ENCODE measurements around the gene CTSV.
"Not testable (repeated sequence)": the region's sequence is repeated elsewhere in the genome, so short reads cannot be mapped to it uniquely, and the experiment has no call there.

The CTSV gene

GRCh38 chr9:97038611-97039513, at the start of gene CTSV:
Gene CTSV (minus strand): TSS chr9:97039142. CDS start chr9:97038043, 1,099 bp downstream.
- DNase-seq (ENCODE audit: low read depth): peak; percentile 43

DNA sequence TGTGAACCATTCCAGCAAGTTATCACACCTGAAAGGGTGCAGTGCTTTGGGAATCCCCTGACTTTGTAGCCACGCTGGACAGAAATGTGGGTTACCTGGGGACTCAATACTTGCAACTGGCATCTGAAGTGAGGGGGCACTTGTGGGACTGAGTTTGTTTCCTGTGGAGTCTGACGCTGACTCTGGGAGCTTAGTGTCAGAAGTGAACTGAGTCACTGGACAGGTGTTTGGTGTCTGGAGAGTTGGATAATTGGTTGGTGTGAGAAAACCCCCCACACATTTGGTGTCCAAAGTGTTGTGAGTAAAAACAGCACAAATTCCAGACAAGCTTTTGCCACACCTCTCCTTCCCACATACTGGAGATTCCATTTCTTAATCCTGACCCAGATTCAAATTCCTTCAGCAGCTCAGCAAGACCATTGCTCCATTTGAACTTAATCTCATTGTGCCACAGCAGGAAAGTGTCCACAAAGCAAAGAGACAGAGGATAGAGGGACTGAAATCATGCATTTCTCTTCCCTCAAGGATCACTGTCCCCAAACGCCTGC, 48.8 kb upstream of the CTSV start:
- not testable (repeated sequence) for DNase-seq (ENCODE audit: low read depth)

DNA sequence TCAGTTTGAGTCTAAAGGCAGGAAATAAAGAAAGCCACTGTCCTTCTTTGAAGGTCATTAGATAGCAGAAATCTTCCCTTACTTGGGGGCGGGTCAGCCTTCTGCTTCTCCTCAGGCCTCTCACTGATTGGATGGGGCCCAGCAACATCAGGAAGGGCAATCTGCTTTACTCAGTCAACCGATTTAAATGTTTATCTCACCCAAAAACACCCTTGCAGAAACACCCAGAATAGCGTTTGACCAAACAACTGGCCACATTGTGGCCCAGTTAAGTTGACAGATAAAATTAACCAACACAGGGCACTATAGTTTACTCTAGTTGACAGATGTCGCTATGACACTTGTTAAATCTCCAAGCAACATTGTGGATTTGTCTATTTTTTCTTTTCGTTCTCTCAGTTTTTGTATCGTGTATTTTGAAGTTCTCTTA, 45.6 kb upstream of the CTSV start:
- DNase-seq (ENCODE audit: low read depth): not testable (repeated sequence)

DNA sequence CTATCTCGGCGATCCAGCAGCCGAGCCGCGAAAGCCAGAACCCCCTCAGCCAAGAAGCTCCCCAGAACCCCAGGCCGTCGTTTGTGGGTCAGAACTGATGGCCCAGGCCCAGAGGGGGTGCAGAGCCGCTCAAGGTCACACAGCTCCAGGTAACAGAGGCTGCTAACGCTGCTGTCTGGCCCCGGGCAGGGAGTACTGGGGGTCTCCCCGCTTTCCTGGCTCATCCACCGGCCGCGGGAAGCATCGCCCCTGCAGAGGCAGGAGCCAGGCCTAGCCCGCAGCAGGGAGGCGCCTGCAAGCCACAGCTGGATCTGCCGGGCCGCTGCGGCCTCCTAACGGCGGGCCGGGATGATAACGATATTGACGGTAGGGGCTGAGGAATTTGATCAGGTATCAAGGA, 39.4 kb upstream of the CTSV start:
- no peak for DNase-seq (ENCODE audit: low read depth)

DNA sequence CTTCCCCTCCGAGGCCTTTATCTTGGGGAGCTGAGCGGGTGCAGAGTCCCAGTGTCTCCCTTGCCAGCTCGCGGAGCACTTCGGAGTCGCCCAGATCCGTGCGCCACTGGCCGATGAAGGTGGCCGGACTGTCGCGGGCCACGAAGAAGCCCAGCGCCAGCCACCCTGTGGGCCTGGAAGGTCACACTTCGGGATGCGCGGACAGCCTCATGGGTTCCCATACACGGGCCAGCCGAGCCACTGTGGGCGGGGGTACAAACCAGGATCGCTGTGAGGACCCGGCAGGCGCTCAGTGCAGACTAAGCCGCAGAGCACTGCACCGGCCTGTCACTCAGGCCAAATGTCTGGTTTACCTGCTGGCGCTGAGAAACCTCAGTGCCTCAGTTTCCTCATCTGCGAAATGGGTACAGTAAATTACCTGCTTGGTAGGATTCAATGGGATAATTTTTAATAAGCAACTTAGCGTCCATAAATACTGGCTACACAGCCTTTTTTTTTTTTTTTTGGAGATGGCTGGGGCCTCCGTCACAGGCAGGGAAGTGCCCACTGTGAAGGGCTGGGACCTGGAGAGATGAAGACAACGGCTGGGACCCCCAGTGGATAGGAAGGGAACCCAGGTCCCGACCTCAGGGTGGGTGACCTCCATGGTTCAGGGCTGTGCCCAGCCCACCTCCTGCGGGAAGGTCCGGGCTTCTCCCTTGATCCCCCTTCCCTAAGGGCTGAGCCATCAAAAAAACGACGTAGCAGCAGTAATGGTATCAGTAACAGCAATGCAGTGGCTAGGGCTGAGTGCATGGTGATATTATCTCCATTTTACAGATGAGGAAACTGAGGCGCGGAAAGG, 38.7 kb upstream of the CTSV start:
- DNase-seq (ENCODE audit: low read depth): no peak

DNA sequence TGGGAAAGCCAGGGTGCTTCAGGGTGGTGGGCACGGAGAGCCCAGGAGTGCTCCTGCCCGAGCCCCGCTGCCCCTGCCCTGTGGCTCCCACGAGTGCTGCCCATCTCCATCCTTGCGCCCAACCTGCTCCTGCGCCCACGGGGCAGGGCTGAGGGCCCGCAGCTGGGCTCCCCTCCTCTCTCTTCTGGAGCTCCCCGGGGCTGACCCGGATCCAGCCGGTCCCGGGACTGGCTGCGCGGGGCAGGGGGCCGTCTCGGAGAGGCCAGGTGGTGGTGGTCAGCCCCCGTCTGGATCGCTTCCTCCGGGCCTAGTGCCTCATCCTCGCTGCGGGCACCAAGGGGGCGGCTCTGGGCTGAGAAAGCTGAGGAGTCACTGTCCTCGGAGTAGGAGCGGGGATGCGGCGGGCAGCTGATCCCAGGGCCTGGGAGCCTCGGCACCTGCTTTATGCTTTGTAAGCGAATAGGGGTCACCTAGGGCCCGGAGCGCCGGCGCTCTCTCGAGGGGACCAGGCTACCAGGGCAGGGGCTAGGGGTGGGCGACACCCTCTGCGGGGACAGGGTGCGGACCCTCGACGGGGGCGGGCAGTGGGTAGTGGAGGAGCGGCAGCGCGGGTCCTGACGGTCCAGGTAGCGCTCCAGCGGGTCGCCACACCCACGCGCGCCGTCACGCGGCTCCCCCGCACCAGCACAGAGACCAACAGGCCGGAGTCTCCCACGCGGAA, 37.9 kb upstream of the CTSV start:
- DNase-seq (ENCODE audit: low read depth): not testable (repeated sequence)

DNA sequence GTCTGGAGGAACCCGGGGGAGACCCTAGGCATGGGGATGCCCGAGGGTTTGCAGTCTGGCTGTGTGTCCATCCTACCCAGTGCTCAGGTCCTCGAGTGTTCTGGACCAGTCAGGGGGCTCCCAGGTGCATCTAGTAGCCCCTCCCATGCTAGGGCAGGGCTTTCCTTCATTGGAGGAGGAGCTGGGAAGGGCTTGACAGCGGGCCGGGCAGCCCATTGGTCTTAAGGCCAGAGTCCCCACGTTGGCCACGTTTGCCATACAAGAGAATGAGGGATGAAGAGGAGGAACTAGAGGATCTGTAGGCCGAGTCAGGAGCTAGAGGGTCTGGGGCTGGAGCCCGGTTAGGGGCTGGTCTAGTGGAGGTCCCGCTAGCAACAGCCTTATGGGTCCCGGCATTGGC, 37.3 kb upstream of the CTSV start:
- DNase-seq (ENCODE audit: low read depth): no peak

- no peak for DNase-seq (ENCODE audit: low read depth)
Observed at GRCh38 chr9:97075289-97075985, 36.5 kb upstream of the CTSV start.

GRCh38 chr9:97073506-97073905, 34.6 kb upstream of the CTSV start:
- DNase-seq (ENCODE audit: low read depth): no peak

DNA sequence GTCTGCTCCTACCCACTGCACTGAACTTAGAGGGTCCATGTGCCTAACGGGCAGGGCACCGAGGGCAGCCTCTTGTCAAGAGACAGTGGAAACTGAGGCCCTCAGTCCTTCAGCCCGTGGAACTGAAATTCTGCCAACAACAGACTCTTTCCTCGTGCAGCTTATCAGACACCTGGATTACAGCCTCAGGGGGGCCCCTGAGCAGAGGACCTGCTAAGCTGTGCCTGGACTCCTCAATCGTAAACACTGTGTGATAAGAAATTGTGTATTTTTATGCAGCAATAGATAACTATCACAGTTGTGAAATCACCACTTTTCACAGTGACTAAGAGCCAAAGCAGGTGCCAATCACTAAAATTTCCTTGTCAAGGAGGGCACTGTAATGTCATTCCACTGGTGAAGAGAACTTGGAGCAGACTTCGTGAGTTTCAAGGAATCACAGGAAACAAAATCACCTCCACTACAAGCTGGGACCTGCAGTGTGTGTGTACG, 33.4 kb upstream of the CTSV start:
- no peak for DNase-seq (ENCODE audit: low read depth)

DNA sequence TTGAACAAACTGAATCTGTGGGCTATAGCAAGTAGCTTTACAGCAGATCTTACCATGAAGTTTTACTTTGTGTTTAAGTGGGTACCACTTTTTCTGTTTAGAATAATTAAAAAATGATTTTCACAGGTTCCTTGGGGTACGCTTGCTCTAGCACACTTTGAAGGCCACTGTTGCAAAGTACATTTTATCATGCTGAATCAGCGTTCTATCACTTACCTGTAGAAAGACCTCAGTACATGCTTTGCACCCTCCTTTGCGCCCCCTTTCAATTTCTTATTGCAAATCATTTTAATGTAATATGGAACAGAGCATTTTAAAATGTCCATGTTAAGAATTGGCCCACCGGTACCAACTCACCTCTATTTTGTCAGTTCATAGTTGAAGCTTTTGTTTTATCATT, 31.4 kb upstream of the CTSV start:
- DNase-seq (ENCODE audit: low read depth): not testable (repeated sequence)

GRCh38 chr9:97067490-97067889, 28.5 kb upstream of the CTSV start:
- no peak for DNase-seq (ENCODE audit: low read depth)

GRCh38 chr9:97064176-97064575, 25.2 kb upstream of the CTSV start:
- DNase-seq (ENCODE audit: low read depth): no peak

DNA sequence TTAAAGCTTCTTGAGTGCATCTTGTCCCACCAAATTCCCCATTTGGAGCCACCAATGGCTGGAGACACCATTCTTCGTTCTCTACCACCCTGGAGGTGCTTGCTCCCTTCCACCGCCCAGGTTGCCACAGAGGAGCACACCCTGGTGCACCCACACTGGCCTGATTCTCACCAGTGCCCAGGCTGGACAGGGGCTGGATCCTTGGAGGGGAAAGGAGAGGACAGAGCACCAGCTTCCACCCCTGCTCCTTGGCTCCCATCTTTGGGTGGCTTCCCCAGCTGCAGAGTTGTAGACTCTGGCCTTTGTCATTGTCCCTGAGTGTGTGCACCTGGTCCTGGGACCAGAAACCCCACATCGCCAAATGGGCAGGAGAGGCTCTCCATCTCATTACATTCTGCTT, 21.9 kb upstream of the CTSV start:
- DNase-seq (ENCODE audit: low read depth): no peak

DNA sequence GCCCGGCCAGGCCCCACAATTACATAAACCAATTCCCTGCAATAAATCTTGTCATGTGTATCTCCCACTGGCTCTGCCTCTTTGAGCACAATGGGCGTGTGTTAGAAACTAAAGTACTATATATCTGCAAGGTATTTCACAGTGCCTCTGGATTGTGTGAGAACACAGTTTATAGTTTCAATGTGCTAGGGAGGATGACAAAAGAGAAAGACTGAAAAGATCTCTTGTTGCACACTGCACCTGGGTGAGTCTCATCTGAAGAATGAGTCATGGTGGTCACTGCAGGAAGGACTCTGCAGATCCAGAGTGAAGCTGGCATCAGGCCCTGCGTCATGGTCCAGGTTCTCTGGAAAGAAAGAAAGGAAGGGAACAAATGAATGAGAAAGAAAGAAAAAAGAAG, 20.7 kb upstream of the CTSV start:
- no peak for DNase-seq (ENCODE audit: low read depth)

DNA sequence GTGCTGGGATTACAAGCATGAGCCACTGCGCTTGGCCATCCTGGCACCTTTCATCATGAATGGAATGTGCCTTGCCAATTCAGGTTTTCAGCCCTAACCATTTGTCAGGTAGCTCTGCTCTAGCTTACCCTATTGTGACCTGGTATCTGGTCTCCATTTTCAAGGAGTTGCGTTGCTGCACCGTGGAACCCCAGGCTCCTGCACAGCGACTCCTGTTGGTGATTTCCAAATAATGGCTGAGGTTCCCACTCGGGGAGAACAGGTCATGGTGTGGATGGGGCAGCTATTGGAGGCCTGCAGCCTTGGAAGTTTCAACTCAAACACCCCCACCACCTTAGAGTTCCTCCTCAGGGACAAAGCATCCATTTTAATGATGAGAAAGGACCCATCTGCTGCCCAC, 18.7 kb upstream of the CTSV start:
- no peak for DNase-seq (ENCODE audit: low read depth)

DNA sequence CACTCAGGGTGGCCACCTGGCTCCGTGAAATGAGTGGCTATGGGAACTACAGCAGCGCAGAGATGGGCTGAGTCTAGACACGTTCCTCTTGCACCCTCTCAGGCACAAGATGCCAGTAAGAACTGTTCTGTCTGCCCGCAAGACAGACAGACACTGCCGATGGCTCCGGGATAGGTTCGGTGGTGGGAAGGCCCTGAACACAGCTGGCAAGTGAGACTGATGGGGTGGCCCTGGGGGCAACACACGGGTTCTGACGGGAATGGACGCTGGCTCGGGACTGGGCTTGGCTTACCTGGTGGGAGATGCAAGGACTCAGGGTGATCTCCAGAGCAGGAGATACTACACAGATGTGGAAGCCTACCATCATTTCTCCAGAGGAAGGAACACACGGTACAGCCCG, 16.9 kb upstream of the CTSV start:
- not testable (repeated sequence) for DNase-seq (ENCODE audit: low read depth)

- DNase-seq (ENCODE audit: low read depth): no peak
Observed at GRCh38 chr9:97053717-97054116, 14.8 kb upstream of the CTSV start.

- DNase-seq (ENCODE audit: low read depth): no peak
Observed at GRCh38 chr9:97052735-97053134, 13.8 kb upstream of the CTSV start.

DNA sequence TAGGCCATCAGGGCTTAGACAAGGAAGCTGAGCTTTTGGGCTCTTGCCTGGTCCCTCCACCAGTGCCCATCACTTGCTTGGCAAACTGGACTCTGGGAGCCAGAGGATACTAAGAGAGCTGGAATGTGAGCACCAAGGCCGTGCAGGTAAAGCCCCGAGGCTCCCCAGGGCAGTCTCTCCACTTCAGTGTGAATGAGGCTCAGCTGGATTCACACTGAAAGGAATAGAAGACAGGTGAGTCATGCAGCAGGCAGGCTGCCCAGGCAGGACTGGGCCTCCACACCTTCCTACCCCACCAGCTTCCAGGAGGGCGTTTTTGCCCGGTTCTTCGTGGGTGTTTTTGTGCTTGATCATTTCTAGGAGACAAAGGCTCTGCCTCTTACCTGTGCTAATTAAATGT, 7.3 kb upstream of the CTSV start:
- DNase-seq (ENCODE audit: low read depth): no peak

GRCh38 chr9:97045300-97045699, 6.4 kb upstream of the CTSV start:
- no peak for DNase-seq (ENCODE audit: low read depth)

Data from stimulated activated CD8-positive, alpha-beta memory T cell treated with anti-CD3 and anti-CD28 coated beads, Interleukin-7, amount 100 ng/mL, for 24 hours (primary cell).